PC-3 (cell line): ENCODE measurements around the gene ASB5.

Experiments
- EZH2 ChIP-seq: fragments of 300-600 bp; sonication (generic); IDR thresholded peaks from one replicate; pipeline ENCODE4 v1.6.1; 2017; ENCODE audit warnings: antibody characterized with exemption, mild to moderate bottlenecking, low read length; ENCODE audit not compliant: unreplicated experiment
- TF ChIP-seq, protein P1 (sequence below): fragments of 300-600 bp; sonication (generic); conservative IDR thresholded peaks from 2 replicates; pipeline ENCODE4 v1.5.1; 2017; ENCODE audit warnings: antibody characterized with exemption, low read depth, mild to moderate bottlenecking, low read length

DNA sequence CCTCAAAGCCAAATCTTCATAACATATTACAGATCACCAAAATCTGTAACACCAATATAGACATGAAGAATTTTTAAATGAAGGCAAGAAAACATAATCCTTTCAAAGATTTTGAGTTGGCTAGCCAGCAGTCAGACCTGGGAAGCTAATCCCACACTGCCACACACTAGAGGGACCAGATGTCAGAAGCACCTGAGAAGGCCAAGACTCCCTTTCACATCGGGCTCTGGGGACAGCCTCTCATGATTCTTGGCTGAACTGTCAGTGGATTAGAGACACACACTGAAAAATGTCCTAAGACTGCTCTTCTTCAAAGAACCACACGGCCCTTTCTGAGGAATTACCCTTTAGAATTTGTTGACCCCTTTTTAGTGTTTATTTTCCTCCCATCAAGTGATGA lies 45.5 kb downstream of the ASB5 start:
- no peak for TF ChIP-seq EZH2
- TF ChIP-seq, protein P1, sequence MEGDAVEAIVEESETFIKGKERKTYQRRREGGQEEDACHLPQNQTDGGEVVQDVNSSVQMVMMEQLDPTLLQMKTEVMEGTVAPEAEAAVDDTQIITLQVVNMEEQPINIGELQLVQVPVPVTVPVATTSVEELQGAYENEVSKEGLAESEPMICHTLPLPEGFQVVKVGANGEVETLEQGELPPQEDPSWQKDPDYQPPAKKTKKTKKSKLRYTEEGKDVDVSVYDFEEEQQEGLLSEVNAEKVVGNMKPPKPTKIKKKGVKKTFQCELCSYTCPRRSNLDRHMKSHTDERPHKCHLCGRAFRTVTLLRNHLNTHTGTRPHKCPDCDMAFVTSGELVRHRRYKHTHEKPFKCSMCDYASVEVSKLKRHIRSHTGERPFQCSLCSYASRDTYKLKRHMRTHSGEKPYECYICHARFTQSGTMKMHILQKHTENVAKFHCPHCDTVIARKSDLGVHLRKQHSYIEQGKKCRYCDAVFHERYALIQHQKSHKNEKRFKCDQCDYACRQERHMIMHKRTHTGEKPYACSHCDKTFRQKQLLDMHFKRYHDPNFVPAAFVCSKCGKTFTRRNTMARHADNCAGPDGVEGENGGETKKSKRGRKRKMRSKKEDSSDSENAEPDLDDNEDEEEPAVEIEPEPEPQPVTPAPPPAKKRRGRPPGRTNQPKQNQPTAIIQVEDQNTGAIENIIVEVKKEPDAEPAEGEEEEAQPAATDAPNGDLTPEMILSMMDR = no peak
